Kidney (tissue), 14 donors: ENCODE measurements around the gene CABCOCO1. TPM values are rescaled to one million over a fixed set of nuclear protein-coding genes. Genes with fewer than 3 reads are reported as not detected.

Experiments used
- DNase-seq, 5 donors: peaks; one replicate each; pipeline ENCODE4 v3.0.0-alpha.2; 2013 to 2020
- FAIRE-seq: peaks from 2 replicates; lab custom pipeline; 2012; peaks lifted over from hg19 to GRCh38; lab: Jason Lieb, UNC
- H3K27ac ChIP-seq, 2 donors: one replicate each; pipeline ENCODE4 v1.7.0; 2013; ENCODE audit warnings: low read depth in 2 of 2, low read length in 2 of 2, inconsistent platforms in 1 of 2
- H3K27me3 ChIP-seq: one replicate; pipeline ENCODE4 v1.7.1; 2013; ENCODE audit warnings: low read length, inconsistent platforms; ENCODE audit not compliant: control insufficient read depth, insufficient read depth
- H3K36me3 ChIP-seq, 3 donors: one replicate each; pipeline versions ENCODE4 v1.7.0 to v1.7.1; 2013; ENCODE audit warnings: low read length in 3 of 3, control low read depth in 1 of 3, inconsistent platforms in 1 of 3; ENCODE audit not compliant: insufficient read depth in 3 of 3, control insufficient read depth in 2 of 3
- H3K4me1 ChIP-seq, 3 donors: one replicate each; pipeline versions ENCODE4 v1.7.0 to v1.7.1; 2013; ENCODE audit warnings: low read length in 3 of 3, inconsistent platforms in 1 of 3, low read depth in 1 of 3; ENCODE audit not compliant: control insufficient read depth in 2 of 3, insufficient read depth in 2 of 3
- H3K4me3 ChIP-seq, 3 donors: one replicate each; pipeline versions ENCODE4 v1.7.0 to v1.8.1; 2013; ENCODE audit warnings: low read length in 3 of 3, control low read depth in 1 of 3, inconsistent platforms in 1 of 3
- H3K9ac ChIP-seq, 3 donors: one replicate each; pipeline versions ENCODE4 v1.7.0 to v1.7.1; 2013; ENCODE audit warnings: low read length in 3 of 3, control low read depth in 1 of 3, inconsistent platforms in 1 of 3
- H3K9me3 ChIP-seq, 3 donors: one replicate each; pipeline versions ENCODE4 v1.7.0 to v1.7.1; 2013; ENCODE audit warnings: low read length in 3 of 3, control low read depth in 1 of 3, inconsistent platforms in 1 of 3; ENCODE audit not compliant: control insufficient read depth in 2 of 3, insufficient read depth in 1 of 3
- CTCF ChIP-seq: IDR thresholded peaks from 3 replicates; pipeline ENCODE4 v1.5.1; 2012; ENCODE audit warnings: mild to moderate bottlenecking, moderate library complexity, borderline replicate concordance; ENCODE audit not compliant: insufficient read depth; ENCODE audit errors: extremely low read depth
- intact Hi-C: fragments of 100-400 bp; cut with DNase I; formaldehyde crosslinking; loops from one replicate; pipeline ENCODE4 v1.11.1; 2022
- polyA plus RNA-seq: library from polyadenylated mRNA; stranded (reverse); fragments of 350-450 nt; fragmentation: Illumina TruSeq; extraction: RNeasy Lipid Tissue Mini Kit (QIAGEN cat#74804); gene quantifications from one replicate; pipeline ENCODE4 v1.2.3, GENCODE V29; 2014; ENCODE audit warnings: low read depth, low replicate concordance; ENCODE audit not compliant: insufficient read depth
- total RNA-seq: library from RNA; stranded (reverse); fragmentation: NEBNext Ultra II Directional; extraction: Animal tissue kit (Norgen Biotek cat#: 25700); gene quantifications from one replicate; pipeline ENCODE4 v1.2.1, GENCODE V29; 2021
- donor health status: control.
- donor health status: control.
- donor health status: control.
- donor health status: control.
- donor health status: control.
- donor health status: DM: yes; HTN: yes; CAD: no.
- donor health status: Normal renal cell carcinoma (clear cell type).

The CABCOCO1 gene
- total and polyA plus RNA-seq, 2 donors from 2014 or later = 1.5 to 2.3 TPM

DNA sequence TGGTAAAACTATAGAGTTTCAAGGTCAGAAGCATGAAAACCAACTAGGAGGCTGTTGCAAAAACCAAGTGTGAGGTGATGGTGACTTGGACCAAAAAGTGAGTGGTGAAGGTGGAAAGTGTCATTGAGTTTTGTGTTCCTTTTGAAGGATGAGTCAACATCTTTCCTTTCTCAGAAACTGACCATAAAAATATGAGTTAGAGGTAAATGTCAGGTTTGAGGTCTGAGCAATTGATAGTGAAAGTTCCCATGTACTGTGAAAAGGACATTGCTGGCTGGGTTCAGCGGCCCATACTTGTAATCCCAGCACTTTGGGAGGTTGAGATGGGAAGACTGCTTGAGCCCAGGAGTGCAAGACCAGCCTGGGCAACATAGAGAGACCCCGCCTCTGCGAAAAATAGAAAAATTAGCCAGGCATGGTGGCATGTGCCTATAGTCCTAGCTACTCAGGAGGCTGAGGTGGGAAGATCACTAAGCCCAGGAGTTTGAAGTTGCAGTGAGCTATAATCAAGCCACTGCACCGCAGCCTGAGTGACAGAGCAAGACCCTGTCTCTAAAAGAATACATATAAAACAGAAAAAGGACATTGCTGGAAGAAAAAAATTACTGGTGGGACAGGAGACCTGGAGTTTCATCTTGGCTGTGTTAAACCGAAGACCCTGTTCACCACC is 149.5 kb downstream of the CABCOCO1 start:
- Histone ChIP-seq H3K9ac (no peak overlapping the region), H3K27ac (no peak overlapping the region), H3K9me3 (no peaks in the 10 kb centered on the region), H3K36me3 (no peaks in the 10 kb centered on the region), H3K4me3 (no peak overlapping the region), H3K27me3 (no peaks in the 10 kb centered on the region), H3K4me1 (no peaks in the 10 kb centered on the region)
- TF ChIP-seq CTCF = no peak
- DNase-seq (no peak), FAIRE-seq (no peak)
- intact Hi-C loops = no loop called here

- intact Hi-C loops = no loop called here
- no peaks in the 10 kb centered on the region for H3K36me3 ChIP-seq
- H3K4me3 ChIP-seq = no peak overlapping the region
- no peaks in the 10 kb centered on the region for H3K4me1 ChIP-seq
- H3K9me3 ChIP-seq = no peaks in the 10 kb centered on the region
- DNase-seq = no peak
- H3K9ac ChIP-seq = no peak overlapping the region
- FAIRE-seq = no peak
- H3K27me3 ChIP-seq = no peaks in the 10 kb centered on the region
- TF ChIP-seq CTCF = no peak
- H3K27ac ChIP-seq = no peak overlapping the region
Measured at GRCh38 chr10:61812920-61813319, 150.2 kb downstream of the CABCOCO1 start.

DNA sequence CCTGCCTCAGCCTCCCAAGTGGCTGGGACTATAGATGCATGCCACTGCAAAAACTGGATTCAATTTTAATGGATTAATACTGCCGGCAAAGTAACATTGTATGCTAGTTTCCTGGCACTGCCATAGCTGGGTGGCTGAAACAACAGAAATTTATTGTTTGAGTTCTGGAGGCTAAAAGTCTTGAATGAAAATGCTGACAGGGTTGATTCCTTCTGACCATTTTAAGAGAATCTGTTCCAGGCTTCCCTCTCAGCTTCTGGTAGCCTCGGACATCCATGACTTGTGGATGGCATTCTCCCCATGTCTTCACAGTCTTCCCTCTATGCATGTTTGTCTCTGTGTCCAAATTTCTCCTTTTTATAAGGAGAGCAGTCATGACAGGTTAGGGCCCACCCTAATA is 151.4 kb downstream of the CABCOCO1 start:
- Histone ChIP-seq H3K4me3 (no peak overlapping the region), H3K4me1 (no peaks in the 10 kb centered on the region), H3K36me3 (no peaks in the 10 kb centered on the region), H3K27ac (no peak overlapping the region), H3K9me3 (no peaks in the 10 kb centered on the region), H3K27me3 (no peaks in the 10 kb centered on the region), H3K9ac (no peak overlapping the region)
- no peak for DNase-seq
- FAIRE-seq = no peak
- intact Hi-C loops = no loop called here
- TF ChIP-seq CTCF = no peak

DNA sequence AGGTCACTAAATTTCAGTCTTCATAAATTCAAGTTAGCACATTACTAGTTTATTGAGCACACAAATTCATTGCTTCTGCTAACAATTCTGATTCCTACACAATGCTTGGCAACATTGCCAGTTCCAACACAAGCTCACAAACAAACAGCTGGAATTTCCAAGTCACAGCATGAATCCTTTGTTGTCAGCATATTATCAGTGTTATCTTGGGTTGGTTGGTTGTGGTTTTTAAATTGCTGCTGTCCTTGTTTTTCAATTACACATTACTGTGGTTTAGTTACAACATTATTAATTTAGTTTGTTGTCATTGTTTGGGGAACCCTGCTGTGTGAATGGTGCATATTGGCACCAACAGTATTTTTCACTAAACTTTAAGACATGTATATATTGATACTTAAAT is 152.8 kb downstream of the CABCOCO1 start:
- intact Hi-C loops = no loop called here
- no peak overlapping the region for H3K4me3 ChIP-seq
- no peaks in the 10 kb centered on the region for H3K36me3 ChIP-seq
- TF ChIP-seq CTCF = no peak
- H3K27ac ChIP-seq = no peak overlapping the region
- no peaks in the 10 kb centered on the region for H3K4me1 ChIP-seq
- DNase-seq (no peak), FAIRE-seq (no peak)
- H3K9ac ChIP-seq = no peak overlapping the region
- H3K27me3 ChIP-seq = no peaks in the 10 kb centered on the region
- no peaks in the 10 kb centered on the region for H3K9me3 ChIP-seq
